Activated CD8-positive, alpha-beta memory T cell treated with anti-CD3 and anti-CD28 coated beads, Interleukin-2, amount 10 ng/mL, durations not matched to agents 7 days and 5 days (primary cell): ENCODE data around the gene BRI3BP. TPM values are rescaled to one million over a fixed set of nuclear protein-coding genes. Genes with fewer than 3 reads are reported as not detected.

Experiments
- ATAC-seq: fragments of 150-1000 bp; cut with Tn5 transposase; one replicate; pipeline ENCODE4 v1.10.0; 2021; ENCODE audit warnings: moderate library complexity
- CTCF ChIA-PET: fragments of 350-600 bp; sonication (Branson Sonifier 250); formaldehyde crosslinking; loops from one replicate; lab custom pipeline; 2021; ENCODE audit warnings: antibody characterized with exemption; lab: Charles Lee
- DNase-seq: peaks from one replicate; pipeline ENCODE4 v3.0.0-alpha.2; 2020
- H3K27ac Mint-ChIP-seq: one replicate; pipeline ENCODE4 v1.8.0; 2021; ENCODE audit warnings: mild to moderate bottlenecking, mixed read lengths
- H3K27me3 Mint-ChIP-seq: one replicate; pipeline ENCODE4 v1.8.0; 2021; ENCODE audit warnings: mixed read lengths
- H3K36me3 Mint-ChIP-seq: one replicate; pipeline ENCODE4 v1.8.0; 2021; ENCODE audit warnings: mild to moderate bottlenecking, mixed read lengths
- H3K4me1 Mint-ChIP-seq: one replicate; pipeline ENCODE4 v1.8.0; 2021; ENCODE audit warnings: mixed read lengths
- H3K4me3 Mint-ChIP-seq: one replicate; pipeline ENCODE4 v1.8.0; 2021; ENCODE audit warnings: mild to moderate bottlenecking, moderate library complexity, mixed read lengths
- H3K9me3 Mint-ChIP-seq: one replicate; pipeline ENCODE4 v1.8.0; 2022; ENCODE audit warnings: low read depth, mixed read lengths
- total RNA-seq, 2 experiments: library from RNA; stranded (reverse); gene quantifications; one replicate each; pipeline ENCODE4 v1.2.3, GENCODE V29; 2021

BRI3BP gene, protein sequence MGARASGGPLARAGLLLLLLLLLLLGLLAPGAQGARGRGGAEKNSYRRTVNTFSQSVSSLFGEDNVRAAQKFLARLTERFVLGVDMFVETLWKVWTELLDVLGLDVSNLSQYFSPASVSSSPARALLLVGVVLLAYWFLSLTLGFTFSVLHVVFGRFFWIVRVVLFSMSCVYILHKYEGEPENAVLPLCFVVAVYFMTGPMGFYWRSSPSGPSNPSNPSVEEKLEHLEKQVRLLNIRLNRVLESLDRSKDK
- 10 to 100 TPM; 21.9 to 25.8 TPM for total RNA-seq

DNA sequence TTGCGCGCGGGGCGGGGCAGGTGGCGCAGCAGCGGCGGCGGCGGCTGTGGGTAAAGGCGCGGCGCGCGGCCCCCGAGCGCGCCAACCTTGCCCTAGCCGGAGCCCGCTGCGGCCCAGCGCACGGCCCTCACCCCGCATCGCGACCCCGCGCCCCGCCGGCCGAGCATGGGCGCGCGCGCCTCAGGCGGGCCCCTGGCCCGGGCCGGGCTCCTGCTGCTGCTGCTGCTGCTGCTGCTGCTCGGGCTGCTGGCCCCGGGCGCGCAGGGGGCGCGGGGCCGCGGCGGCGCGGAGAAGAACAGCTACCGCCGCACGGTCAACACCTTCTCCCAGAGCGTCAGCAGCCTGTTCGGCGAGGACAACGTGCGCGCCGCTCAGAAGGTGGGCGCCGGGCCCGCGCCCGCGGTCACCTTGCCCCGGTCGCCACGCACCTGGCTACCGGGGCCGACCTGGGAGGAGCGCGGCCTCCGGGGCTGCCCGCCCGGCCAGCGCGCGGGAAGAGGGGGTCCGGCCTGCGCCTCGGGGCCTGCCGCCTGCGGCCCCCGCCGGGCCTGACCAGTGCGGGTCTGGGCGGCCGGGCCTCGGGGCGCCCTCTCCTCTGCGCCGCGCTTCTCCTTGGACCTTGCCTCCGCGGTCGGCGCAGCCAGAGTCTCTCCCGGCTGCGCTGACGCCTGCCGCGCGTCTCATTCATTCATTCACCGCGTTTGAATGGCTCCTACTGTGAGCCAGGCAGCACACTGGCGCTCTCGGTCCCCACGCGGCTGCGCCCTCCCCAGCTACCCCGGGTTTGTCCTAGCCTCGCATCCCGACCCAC is at the start of gene BRI3BP:
TSS of gene BRI3BP (plus strand) at position 20 of the 811 bp plus-strand sequence. CDS start at position 166, 146 bp downstream.
- Mint-ChIP-seq H3K27me3 (no peaks in the 10 kb centered on the region), H3K4me1 (peaks cover 33% of the 10 kb centered on the region), H3K36me3 (peaks cover 9% of the 10 kb centered on the region), H3K4me3 (peak within 1 kb of the TSS; percentile 93), H3K9me3 (no peaks in the 10 kb centered on the region), H3K27ac (peak within 1 kb of the TSS; percentile 89)
- CTCF ChIA-PET = interaction anchor here (1.0 to 1.8 kb wide), 6 partner anchors 48 to 87 kb away, joined by 3 to 9 read pairs (median 4); no protein-coding TSS in a partner anchor
- ATAC-seq (peak; percentile 40), DNase-seq (peak; percentile 51)

DNA sequence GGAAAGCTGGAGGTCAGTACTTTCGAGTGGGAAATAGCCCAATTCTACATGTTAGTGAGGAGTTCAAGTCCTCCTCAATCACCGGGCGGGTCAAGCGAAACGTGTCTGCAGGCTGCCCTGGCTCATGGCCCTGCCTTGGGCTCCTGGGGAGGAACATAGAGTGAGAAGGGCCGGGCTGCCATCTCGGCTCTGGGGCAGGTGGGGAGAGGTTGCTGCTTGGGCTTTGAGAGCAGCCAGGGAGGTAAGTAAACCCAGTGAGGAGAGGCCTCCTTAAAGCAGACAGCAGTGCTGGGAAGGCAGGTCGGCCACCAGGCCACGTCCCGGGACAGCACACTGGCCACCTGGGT is 47.0 kb upstream of the BRI3BP start:
- Mint-ChIP-seq H3K4me1 (no peaks in the 10 kb centered on the region), H3K27ac (no peak overlapping the region), H3K9me3 (no peaks in the 10 kb centered on the region), H3K27me3 (no peaks in the 10 kb centered on the region), H3K4me3 (no peak overlapping the region), H3K36me3 (peaks cover 13% of the 10 kb centered on the region)
- ATAC-seq (no peak), DNase-seq (no peak)
- CTCF ChIA-PET = interaction anchor here (1.5 to 12.2 kb wide), 2 partner anchors 30 to 47 kb away, joined by 3 to 553 read pairs; partner anchors contain the start of genes BRI3BP and UBC

DNA sequence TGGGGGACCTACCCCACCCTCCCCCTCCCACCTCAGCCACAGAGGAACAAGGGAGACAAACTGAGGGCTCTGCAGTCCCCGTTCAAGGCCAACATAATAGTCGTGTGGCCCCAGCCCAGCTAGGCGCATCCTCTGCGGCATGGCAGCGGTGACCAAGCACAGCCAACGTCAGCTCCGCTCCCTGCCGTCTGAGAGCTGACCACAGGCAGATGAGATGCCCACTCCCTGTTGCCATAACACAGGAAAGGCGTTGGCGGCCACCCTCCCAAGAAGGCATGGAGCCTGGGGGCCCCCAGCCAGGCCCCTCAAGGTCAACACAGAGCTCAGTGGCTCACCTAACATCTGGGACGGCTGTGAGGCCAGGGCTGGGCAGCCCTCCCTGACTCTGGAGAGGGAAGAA is 46.4 kb upstream of the BRI3BP start:
- no peak overlapping the region for H3K27ac Mint-ChIP-seq
- no peaks in the 10 kb centered on the region for H3K4me1 Mint-ChIP-seq
- ATAC-seq (no peak), DNase-seq (no peak)
- H3K9me3 Mint-ChIP-seq = no peaks in the 10 kb centered on the region
- H3K4me3 Mint-ChIP-seq = no peak overlapping the region
- H3K27me3 Mint-ChIP-seq = no peaks in the 10 kb centered on the region
- peaks cover 13% of the 10 kb centered on the region for H3K36me3 Mint-ChIP-seq
- CTCF ChIA-PET = interaction anchor here (12.2 kb wide), 1 partner anchor 31 kb away, joined by 553 read pairs; the partner anchor contains the start of gene UBC

DNA sequence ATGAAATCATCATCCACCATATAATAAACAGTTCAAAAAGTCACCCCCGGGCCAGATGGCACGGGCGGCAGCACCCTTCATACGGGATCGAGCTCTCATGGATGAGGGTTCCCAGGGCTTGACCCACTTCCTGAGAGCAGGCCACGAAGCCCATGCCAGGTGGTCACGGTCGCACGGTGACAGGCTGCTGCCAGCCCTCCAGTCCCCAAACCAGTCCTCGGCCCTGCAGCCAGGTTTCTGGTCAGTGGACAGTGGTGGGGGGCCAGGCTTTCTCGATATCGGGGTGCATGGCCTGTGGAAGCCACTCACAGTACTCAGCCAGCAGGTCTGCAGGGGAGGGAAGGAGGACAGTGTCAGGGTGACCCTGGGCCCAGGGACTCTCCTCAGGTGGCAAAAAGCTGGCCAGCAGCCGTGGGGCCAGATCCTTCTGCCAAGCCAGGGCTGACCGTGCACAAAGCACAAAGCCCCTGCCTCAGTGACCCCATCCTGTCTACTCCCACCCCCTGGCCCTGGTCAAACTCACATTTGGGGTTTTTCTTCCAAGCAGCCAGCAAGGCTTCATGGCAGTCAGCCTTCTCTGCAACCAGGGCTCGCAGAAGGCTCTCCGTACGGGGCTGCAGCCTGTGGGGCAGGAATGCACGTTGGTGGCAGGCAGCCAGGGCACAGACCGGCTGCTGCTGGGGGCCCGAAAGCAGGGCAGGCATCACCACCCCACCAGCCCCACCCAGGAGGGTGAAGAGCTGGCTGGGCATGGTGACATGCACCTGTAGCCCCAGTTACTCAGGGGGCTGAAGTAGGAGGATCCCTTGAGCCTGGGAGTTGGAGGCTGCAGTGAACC is 45.7 kb upstream of the BRI3BP start:
- Mint-ChIP-seq H3K36me3 (peaks cover 13% of the 10 kb centered on the region), H3K4me3 (no peak overlapping the region), H3K27ac (no peak overlapping the region), H3K27me3 (no peaks in the 10 kb centered on the region), H3K4me1 (no peaks in the 10 kb centered on the region), H3K9me3 (no peaks in the 10 kb centered on the region)
- CTCF ChIA-PET = no interaction called here
- DNase-seq (no peak), ATAC-seq (no peak)

DNA sequence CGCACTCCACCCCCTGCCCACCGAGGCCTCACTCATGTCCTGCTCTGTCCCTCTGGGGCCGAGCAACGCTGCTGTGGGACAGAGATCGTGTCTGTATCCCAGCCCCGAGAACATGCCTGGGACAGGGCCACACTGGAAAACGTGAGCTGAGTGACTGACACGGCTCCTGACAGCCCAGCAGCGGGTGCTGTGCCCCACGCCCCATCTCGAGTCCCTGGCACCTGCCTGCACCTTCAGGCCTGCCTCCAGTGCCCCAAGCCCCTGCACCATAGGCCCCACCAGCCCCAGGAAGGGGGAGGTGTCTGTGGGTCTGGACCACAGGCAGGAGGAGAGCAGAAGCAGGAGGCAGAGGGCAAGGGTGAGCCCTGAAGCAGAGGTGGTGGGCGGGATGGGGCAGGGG is 44.4 kb upstream of the BRI3BP start:
- H3K9me3 Mint-ChIP-seq = no peaks in the 10 kb centered on the region

DNA sequence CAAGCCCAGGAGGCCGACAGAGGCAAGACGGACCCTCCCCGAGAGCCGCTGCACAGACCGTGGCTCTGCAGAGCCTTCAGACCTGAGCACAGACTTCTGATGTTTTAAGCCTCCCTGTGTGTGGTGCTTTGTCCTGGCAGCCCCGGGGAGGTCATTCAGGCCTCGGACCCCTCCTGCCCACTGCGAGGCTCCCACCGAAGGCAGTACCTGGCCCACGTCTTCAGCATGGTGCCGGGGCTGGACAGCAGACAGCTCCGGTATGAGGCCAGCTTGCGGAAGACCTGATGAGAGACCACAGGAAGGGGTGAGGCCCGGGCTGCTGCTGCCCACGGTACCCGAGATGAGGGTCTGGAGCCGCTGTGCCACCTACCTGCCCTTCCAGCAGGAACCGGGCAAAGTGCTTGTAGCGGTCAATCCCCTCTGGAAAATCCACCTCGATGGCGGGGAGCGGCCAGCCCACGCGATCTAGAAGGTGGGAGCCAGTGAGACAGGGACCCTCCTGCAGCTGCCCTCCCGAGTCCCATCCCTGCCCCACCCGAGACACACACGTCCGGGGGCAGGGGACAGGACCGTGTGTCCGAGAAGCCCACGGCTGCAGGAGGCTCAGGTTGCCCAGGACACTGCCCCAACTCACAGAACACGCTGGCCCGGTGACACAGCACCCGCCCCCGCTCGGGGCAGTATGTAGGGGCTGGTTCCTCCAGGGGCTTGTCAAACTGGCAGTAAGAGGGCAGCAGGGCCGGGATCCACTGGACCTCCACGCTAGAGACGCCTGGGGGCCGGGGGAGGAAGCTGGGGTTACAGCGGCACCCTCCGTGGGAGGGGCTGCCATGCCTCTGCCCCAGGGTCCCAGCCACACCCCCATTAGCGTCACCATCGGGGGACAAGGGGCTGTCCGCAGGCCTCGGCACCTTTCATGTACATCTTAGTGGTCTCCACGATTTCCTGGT is 43.4 kb upstream of the BRI3BP start:
- H3K36me3 Mint-ChIP-seq = peaks cover 18% of the 10 kb centered on the region
- no peak overlapping the region for H3K4me3 Mint-ChIP-seq
- no peak for ATAC-seq
- CTCF ChIA-PET = interaction anchor here (2.1 kb wide), 1 partner anchor 10 kb away, joined by 6 read pairs; no protein-coding TSS in a partner anchor
- H3K4me1 Mint-ChIP-seq = no peaks in the 10 kb centered on the region
- no peak for DNase-seq
- no peak overlapping the region for H3K27ac Mint-ChIP-seq
- no peaks in the 10 kb centered on the region for H3K27me3 Mint-ChIP-seq
- H3K9me3 Mint-ChIP-seq = no peaks in the 10 kb centered on the region

More for the DNA sequence above, 44.4 kb upstream of the BRI3BP start:
- DNase-seq (no peak), ATAC-seq (no peak)
- CTCF ChIA-PET = no interaction called here
- H3K27me3 Mint-ChIP-seq = no peaks in the 10 kb centered on the region
- H3K36me3 Mint-ChIP-seq = peaks cover 15% of the 10 kb centered on the region
- no peak overlapping the region for H3K4me3 Mint-ChIP-seq
- no peaks in the 10 kb centered on the region for H3K4me1 Mint-ChIP-seq
- no peak overlapping the region for H3K27ac Mint-ChIP-seq

DNA sequence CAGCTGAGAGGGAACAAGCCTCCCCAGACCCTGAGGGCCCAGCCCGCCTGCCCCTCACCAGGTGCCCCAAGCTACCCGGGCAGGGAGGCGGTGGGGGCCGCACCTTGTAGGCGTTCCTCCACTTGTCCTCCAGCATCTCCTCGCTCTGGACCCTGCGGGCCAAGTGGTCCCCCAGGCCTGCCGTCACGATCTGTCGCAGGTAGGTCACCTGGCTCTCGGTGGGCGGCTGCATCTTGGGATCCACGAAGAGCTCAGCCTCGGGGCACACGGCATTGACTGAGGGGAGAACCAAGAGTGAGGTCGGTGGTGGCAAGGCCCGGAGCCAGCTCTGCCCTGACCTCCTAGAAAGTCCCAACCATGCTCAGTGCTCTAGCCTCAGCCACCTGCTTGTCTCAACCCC is 41.1 kb upstream of the BRI3BP start:
- ATAC-seq = no peak
- no peaks in the 10 kb centered on the region for H3K4me1 Mint-ChIP-seq
- CTCF ChIA-PET = interaction anchor here (2.1 kb wide), 1 partner anchor 12 kb away, joined by 6 read pairs; no protein-coding TSS in a partner anchor
- H3K36me3 Mint-ChIP-seq = peaks cover 21% of the 10 kb centered on the region
- no peaks in the 10 kb centered on the region for H3K9me3 Mint-ChIP-seq
- no peak for DNase-seq
- H3K27ac Mint-ChIP-seq = no peak overlapping the region
- no peaks in the 10 kb centered on the region for H3K27me3 Mint-ChIP-seq
- no peak overlapping the region for H3K4me3 Mint-ChIP-seq

DNA sequence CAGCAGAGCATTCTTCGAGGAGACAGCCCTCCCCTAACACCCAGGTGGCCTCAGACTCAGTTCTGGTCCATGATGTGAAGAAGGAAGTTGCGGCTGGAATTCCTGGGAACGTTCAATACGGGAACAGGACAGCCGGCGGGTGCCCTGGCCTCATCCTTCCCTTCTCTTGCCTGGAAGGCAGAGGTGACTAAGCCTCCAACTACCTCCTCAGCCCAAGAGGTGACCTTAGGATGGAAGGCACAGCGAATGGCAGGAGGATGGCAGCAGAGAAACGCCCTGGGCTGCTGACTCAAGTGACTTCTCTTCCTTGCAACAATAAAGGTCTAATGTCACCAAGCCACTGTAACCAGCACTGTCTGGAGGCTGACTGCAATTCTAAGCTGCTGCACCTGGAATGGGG is 40.6 kb upstream of the BRI3BP start:
- no peak for ATAC-seq
- no peaks in the 10 kb centered on the region for H3K4me1 Mint-ChIP-seq

DNA sequence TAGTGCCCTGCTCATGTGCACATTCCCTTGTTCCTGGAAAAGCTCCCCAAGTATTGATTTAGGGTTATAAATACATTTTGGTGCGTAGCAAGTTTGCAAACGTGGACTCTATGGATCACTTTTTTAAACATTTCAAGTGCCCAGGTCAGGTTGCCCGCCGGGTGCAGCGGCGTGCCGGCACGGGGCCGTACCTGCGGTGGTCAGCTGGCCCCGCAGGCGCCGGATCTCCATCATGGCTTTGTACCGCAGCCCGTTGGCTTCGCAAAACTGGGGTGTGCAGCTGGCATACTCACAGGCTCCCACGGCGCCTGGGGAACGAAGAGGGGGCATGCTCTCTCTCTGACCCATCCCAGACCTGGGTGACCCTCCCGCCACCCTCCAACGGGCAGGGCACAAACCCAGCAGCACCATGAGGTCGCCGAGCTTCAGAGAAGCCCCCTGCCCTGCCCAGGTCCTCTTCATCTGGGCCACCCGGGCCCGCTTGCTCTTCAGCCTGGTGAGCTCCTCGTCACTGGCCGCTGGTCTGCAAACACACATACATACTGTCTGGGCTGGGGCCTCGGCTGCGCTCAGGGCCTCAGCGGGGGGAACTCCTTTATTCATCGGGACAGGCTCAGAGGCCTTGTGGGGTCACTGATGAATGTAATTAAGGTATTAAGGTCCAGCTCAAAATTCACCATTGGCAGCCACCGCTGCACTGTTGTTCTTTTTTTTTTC is 39.6 kb upstream of the BRI3BP start:
- H3K27me3 Mint-ChIP-seq = no peaks in the 10 kb centered on the region
- H3K4me1 Mint-ChIP-seq = no peaks in the 10 kb centered on the region
- H3K9me3 Mint-ChIP-seq = no peaks in the 10 kb centered on the region
- CTCF ChIA-PET = interaction anchor here (2.6 kb wide), 1 partner anchor 13 kb away, joined by 8 read pairs; no protein-coding TSS in a partner anchor
- H3K27ac Mint-ChIP-seq = no peak overlapping the region
- peaks cover 29% of the 10 kb centered on the region for H3K36me3 Mint-ChIP-seq
- ATAC-seq (no peak), DNase-seq (no peak)
- no peak overlapping the region for H3K4me3 Mint-ChIP-seq

More for the DNA sequence above, 40.6 kb upstream of the BRI3BP start:
- H3K27me3 Mint-ChIP-seq = no peaks in the 10 kb centered on the region
- no peak for DNase-seq
- H3K36me3 Mint-ChIP-seq = peaks cover 24% of the 10 kb centered on the region
- CTCF ChIA-PET = no interaction called here
- no peak overlapping the region for H3K4me3 Mint-ChIP-seq
- no peaks in the 10 kb centered on the region for H3K9me3 Mint-ChIP-seq
- no peak overlapping the region for H3K27ac Mint-ChIP-seq

DNA sequence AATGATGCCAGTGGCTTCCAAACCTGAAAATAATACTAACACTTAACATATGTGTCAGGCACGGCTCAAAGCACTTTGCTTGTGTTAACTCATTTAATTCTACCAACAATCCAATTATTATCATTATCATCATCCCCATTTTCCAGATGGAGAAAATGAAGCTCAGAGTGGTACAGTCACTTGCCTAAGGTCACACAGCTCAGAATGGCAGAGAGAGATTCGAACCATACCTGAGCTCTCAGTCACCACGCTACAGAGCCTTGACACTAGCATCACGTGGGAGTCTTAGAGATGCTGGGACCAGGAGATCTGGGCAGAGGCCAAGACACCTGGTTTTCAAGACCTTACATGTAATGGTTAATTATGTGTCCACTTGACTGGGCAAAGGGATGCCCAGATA is 38.7 kb upstream of the BRI3BP start:
- H3K36me3 Mint-ChIP-seq = peaks cover 31% of the 10 kb centered on the region
- DNase-seq (no peak), ATAC-seq (no peak)
- CTCF ChIA-PET = interaction anchor here (1.2 to 2.6 kb wide), 2 partner anchors 14 to 48 kb away, joined by 7 to 8 read pairs; no protein-coding TSS in a partner anchor
- no peaks in the 10 kb centered on the region for H3K4me1 Mint-ChIP-seq
- H3K27ac Mint-ChIP-seq = no peak overlapping the region
- no peak overlapping the region for H3K4me3 Mint-ChIP-seq
- H3K9me3 Mint-ChIP-seq = no peaks in the 10 kb centered on the region
- no peaks in the 10 kb centered on the region for H3K27me3 Mint-ChIP-seq

DNA sequence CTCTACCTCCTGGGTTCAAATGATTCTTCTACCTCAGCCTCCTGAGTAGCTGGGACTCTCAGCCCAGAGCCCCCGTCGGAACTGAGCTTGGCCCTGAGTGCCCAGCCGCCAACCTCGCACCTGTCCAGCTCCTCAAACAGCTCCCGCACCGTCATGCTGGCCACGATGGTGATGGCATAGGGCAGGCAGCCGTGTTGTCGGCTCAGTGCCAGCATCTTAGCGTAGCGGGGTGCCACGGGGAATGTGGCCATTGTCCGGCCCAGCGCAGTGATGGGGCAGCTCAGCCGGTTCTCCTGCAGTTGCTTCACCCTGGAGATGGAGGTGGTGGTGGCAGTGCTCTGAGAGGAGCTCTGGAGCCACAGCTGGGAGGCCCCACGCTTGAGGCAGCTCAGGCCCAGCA is 36.9 kb upstream of the BRI3BP start:
- DNase-seq = no peak
- peaks cover 30% of the 10 kb centered on the region for H3K36me3 Mint-ChIP-seq
- ATAC-seq = no peak
- H3K27me3 Mint-ChIP-seq = no peaks in the 10 kb centered on the region
- CTCF ChIA-PET = no interaction called here
- H3K27ac Mint-ChIP-seq = no peak overlapping the region
- H3K4me3 Mint-ChIP-seq = no peak overlapping the region
- peaks cover 2% of the 10 kb centered on the region for H3K4me1 Mint-ChIP-seq
- no peaks in the 10 kb centered on the region for H3K9me3 Mint-ChIP-seq

DNA sequence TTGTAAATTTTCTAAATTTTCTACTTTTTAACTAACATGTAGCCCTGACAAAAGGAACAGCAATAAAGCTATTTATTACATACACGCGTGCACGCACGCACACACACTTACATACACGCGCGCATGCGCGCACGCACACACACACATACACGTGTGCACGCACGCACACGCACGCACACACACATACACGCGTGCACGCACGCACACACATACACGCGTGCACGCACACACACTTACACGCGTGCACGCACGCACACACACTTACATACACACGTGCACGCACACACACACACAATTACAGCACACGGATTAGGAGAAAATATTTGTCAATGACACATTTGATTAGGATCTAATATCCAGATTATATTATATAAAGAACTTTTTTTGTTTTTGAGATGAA is 32.4 kb upstream of the BRI3BP start:
- H3K36me3 Mint-ChIP-seq = peaks cover 46% of the 10 kb centered on the region

More for the DNA sequence above, 32.4 kb upstream of the BRI3BP start:
- no peak for ATAC-seq
- no peak overlapping the region for H3K4me3 Mint-ChIP-seq
- no peak for DNase-seq
- H3K27ac Mint-ChIP-seq = no peak overlapping the region
- H3K9me3 Mint-ChIP-seq = no peaks in the 10 kb centered on the region
- H3K4me1 Mint-ChIP-seq = peaks cover 2% of the 10 kb centered on the region
- H3K27me3 Mint-ChIP-seq = no peaks in the 10 kb centered on the region
- CTCF ChIA-PET = interaction anchor here (1.0 to 1.4 kb wide), 2 partner anchors 11 to 21 kb away, joined by 3 to 4 read pairs; no protein-coding TSS in a partner anchor
